CD4-positive, alpha-beta T cell (primary cell): ENCODE results near the gene REC114. TPM values are rescaled to one million over a fixed set of nuclear protein-coding genes. Genes with fewer than 3 reads are reported as not detected.

Source experiments
- ATAC-seq: fragments of 200-7000 bp; cut with Tn5 transposase; one replicate; pipeline ENCODE4 v1.10.0; 2022; ENCODE audit warnings: mild to moderate bottlenecking; ENCODE audit not compliant: poor library complexity
- CTCF ChIA-PET: fragments of 350-600 bp; sonication (Branson Sonifier 250); formaldehyde crosslinking; loops from one replicate; lab custom pipeline; 2021; ENCODE audit warnings: antibody characterized with exemption, inconsistent platforms; lab: Charles Lee
- POLR2A ChIA-PET: fragments of 350-600 bp; sonication (Branson Sonifier 250); formaldehyde crosslinking; loops from one replicate; lab custom pipeline; 2021; ENCODE audit warnings: antibody characterized with exemption, inconsistent platforms; lab: Charles Lee
- DNase-seq, 14 experiments: peaks; one replicate each; pipeline ENCODE4 v3.0.0-alpha.2; 2013 to 2020; ENCODE audit warnings: mixed read lengths in 2 of 14
- H3K27ac ChIP-seq, 2 donors: one replicate each; pipeline versions ENCODE4 v1.5.1 to v1.7.0; 2013; ENCODE audit warnings: low read length in 2 of 2, low read depth in 1 of 2, mild to moderate bottlenecking in 1 of 2
- H3K27me3 ChIP-seq, 2 experiments: 1 replicate in 1 of 2; 2 replicates in 1 of 2; pipeline versions ENCODE4 v1.6.1 to v1.7.0; 2013; ENCODE audit warnings: low read length in 2 of 2, control low read depth in 1 of 2, mild to moderate bottlenecking in 1 of 2, moderate library complexity in 1 of 2; ENCODE audit not compliant: insufficient read depth in 2 of 2, control insufficient read depth in 1 of 2
- H3K36me3 ChIP-seq: one replicate; pipeline ENCODE4 v1.6.1; 2013; ENCODE audit warnings: low read length, control low read depth; ENCODE audit not compliant: insufficient read depth
- H3K4me1 ChIP-seq: one replicate; pipeline ENCODE4 v1.6.1; 2013; ENCODE audit warnings: low read length, control low read depth; ENCODE audit not compliant: insufficient read depth
- H3K4me3 ChIP-seq: one replicate; pipeline ENCODE4 v1.5.1; 2013; ENCODE audit warnings: mild to moderate bottlenecking, low read length, moderate library complexity
- H3K9me3 ChIP-seq, 2 experiments: 1 replicate in 1 of 2; 2 replicates in 1 of 2; pipeline versions ENCODE4 v1.6.1 to v1.7.0; 2013; ENCODE audit warnings: low read length in 2 of 2, mild to moderate bottlenecking in 2 of 2, control low read depth in 1 of 2, moderate library complexity in 1 of 2; ENCODE audit not compliant: control insufficient read depth in 1 of 2, insufficient read depth in 1 of 2
- H3K27ac Mint-ChIP-seq: one replicate; pipeline ENCODE4 v1.8.0; 2020; ENCODE audit warnings: mixed read lengths
- H3K27me3 Mint-ChIP-seq: one replicate; pipeline ENCODE4 v1.8.0; 2021; ENCODE audit warnings: mixed read lengths
- H3K36me3 Mint-ChIP-seq: one replicate; pipeline ENCODE4 v1.8.0; 2021; ENCODE audit warnings: low read depth, mixed read lengths
- H3K4me1 Mint-ChIP-seq: one replicate; pipeline ENCODE4 v1.8.0; 2021; ENCODE audit warnings: low read depth, mixed read lengths
- H3K4me3 Mint-ChIP-seq: one replicate; pipeline ENCODE4 v1.8.0; 2020; ENCODE audit warnings: mild to moderate bottlenecking, mixed read lengths
- H3K9me3 Mint-ChIP-seq: one replicate; pipeline ENCODE4 v1.8.0; 2020; ENCODE audit warnings: mixed read lengths
- CTCF ChIP-seq: fragments of 200-600 bp; IDR thresholded peaks from one replicate; pipeline ENCODE4 v1.8.0; 2022; ENCODE audit warnings: antibody characterized with exemption, mild to moderate bottlenecking
- intact Hi-C, 2 experiments: fragments of 100-400 bp; cut with DNase I in 1 of 2; cut with micrococcal nuclease in 1 of 2; formaldehyde crosslinking; loops; one replicate each; pipeline versions ENCODE4 v1.15.1 to v1.9.0; 2023 to 2025; cut with DNase I, micrococcal nuclease
- total RNA-seq, 174 experiments: library from RNA in 2 of 174; stranded (reverse) in 2 of 174; gene quantifications; one replicate each; pipeline ENCODE4 v1.2.3 and lab custom pipeline; 2021 to 2026

REC114 gene
- total RNA-seq, 2 experiments from 2014 or later: not detected

- H3K4me1 Mint-ChIP-seq: no peaks in the 10 kb centered on the region
- intact Hi-C loops: no loop called here
- no peak overlapping the region for H3K4me3 Mint-ChIP-seq
- H3K9me3 Mint-ChIP-seq: no peaks in the 10 kb centered on the region
- Histone ChIP-seq H3K4me3 (no peak overlapping the region), H3K27me3 (no peaks in the 10 kb centered on the region), H3K9me3 (no peaks in the 10 kb centered on the region), H3K4me1 (no peaks in the 10 kb centered on the region), H3K27ac (no peak overlapping the region), H3K36me3 (peaks cover 76% of the 10 kb centered on the region)
- no peak overlapping the region for H3K27ac Mint-ChIP-seq
- no peak for TF ChIP-seq CTCF
- no peaks in the 10 kb centered on the region for H3K27me3 Mint-ChIP-seq
- peaks cover 94% of the 10 kb centered on the region for H3K36me3 Mint-ChIP-seq
- ATAC-seq (no peak), DNase-seq (no peak)
- POLR2A ChIA-PET: interaction anchor here (0.6 kb wide), 1 partner anchor 61 kb away, joined by 4 read pairs; no protein-coding TSS in a partner anchor
- CTCF ChIA-PET: interaction anchor here (1.0 kb wide), 1 partner anchor 15 kb away, joined by 3 read pairs; no protein-coding TSS in a partner anchor
Measured at GRCh38 chr15:73571346-73571745, 128.4 kb downstream of the REC114 start.

- POLR2A ChIA-PET: no interaction called here
- Mint-ChIP-seq H3K36me3 (peaks cover 89% of the 10 kb centered on the region), H3K27ac (no peak overlapping the region), H3K4me1 (no peaks in the 10 kb centered on the region), H3K9me3 (no peaks in the 10 kb centered on the region), H3K27me3 (no peaks in the 10 kb centered on the region), H3K4me3 (no peak overlapping the region)
- no peak overlapping the region for H3K4me3 ChIP-seq
- no peaks in the 10 kb centered on the region for H3K4me1 ChIP-seq
- intact Hi-C loops: no loop called here
- ATAC-seq: no peak
- no peak overlapping the region for H3K27ac ChIP-seq
- TF ChIP-seq CTCF: no peak
- peaks cover 67% of the 10 kb centered on the region for H3K36me3 ChIP-seq
- DNase-seq: no peak
- H3K27me3 ChIP-seq: no peaks in the 10 kb centered on the region
- no peaks in the 10 kb centered on the region for H3K9me3 ChIP-seq
- CTCF ChIA-PET: interaction anchor here (1.0 kb wide), 1 partner anchor 14 kb away, joined by 3 read pairs; no protein-coding TSS in a partner anchor
Measured at GRCh38 chr15:73572296-73572695, 129.3 kb downstream of the REC114 start.

- Histone ChIP-seq H3K4me3 (no peak overlapping the region), H3K27ac (no peak overlapping the region), H3K27me3 (no peaks in the 10 kb centered on the region), H3K36me3 (peaks cover 60% of the 10 kb centered on the region), H3K9me3 (no peaks in the 10 kb centered on the region), H3K4me1 (no peaks in the 10 kb centered on the region)
- intact Hi-C loops: no loop called here
- Mint-ChIP-seq H3K27ac (no peak overlapping the region), H3K4me3 (no peak overlapping the region), H3K9me3 (no peaks in the 10 kb centered on the region), H3K4me1 (no peaks in the 10 kb centered on the region), H3K27me3 (no peaks in the 10 kb centered on the region), H3K36me3 (peaks cover 89% of the 10 kb centered on the region)
- ChIA-PET POLR2A (no interaction called here), CTCF (no interaction called here)
- TF ChIP-seq CTCF: no peak
- no peak for ATAC-seq
- DNase-seq: no peak
Measured at GRCh38 chr15:73573037-73573436, 130.1 kb downstream of the REC114 start.
